GM12878 (cell line): Measurements from ENCODE around the gene GALNT16.

Source experiments
- BCL11A ChIP-seq: IDR thresholded peaks from 2 replicates; pipeline ENCODE4 v1.6.1; 2011; ENCODE audit warnings: low read depth, low read length
- EP300 ChIP-seq, 2 experiments: fragments of 150-350 bp in 1 of 2; IDR thresholded peaks; 2 replicates each; pipeline ENCODE4 v1.6.1; 2011 to 2012; ENCODE audit warnings: low read depth in 2 of 2, low read length in 2 of 2, borderline replicate concordance in 1 of 2, improper control_type of control experiment in 1 of 2, inconsistent platforms in 1 of 2; ENCODE audit not compliant: control insufficient read depth in 1 of 2
- GABPA ChIP-seq: IDR thresholded peaks from 2 replicates; pipeline ENCODE4 v1.6.1; 2014; ENCODE audit warnings: antibody characterized with exemption, low read depth, mild to moderate bottlenecking, inconsistent platforms
- POLR2A ChIP-seq: IDR thresholded peaks from 2 replicates; pipeline ENCODE4 v1.6.1; 2011; ENCODE audit warnings: low read depth, mild to moderate bottlenecking, low read length
- POLR2AphosphoS5 ChIP-seq: IDR thresholded peaks from 2 replicates; pipeline ENCODE4 v1.6.1; 2011; ENCODE audit warnings: mild to moderate bottlenecking, low read length, inconsistent platforms
- RAD21 ChIP-seq: IDR thresholded peaks from 2 replicates; pipeline ENCODE4 v1.6.1; 2011; ENCODE audit warnings: mild to moderate bottlenecking, low read depth, low read length, moderate library complexity; ENCODE audit not compliant: insufficient read depth
- SMC3 ChIP-seq: IDR thresholded peaks from 2 replicates; pipeline ENCODE4 v1.6.1; 2011; ENCODE audit warnings: low read length, improper control_type of control experiment, borderline replicate concordance
- SP1 ChIP-seq: IDR thresholded peaks from one replicate; pipeline ENCODE4 v1.6.1; 2011; ENCODE audit warnings: low read depth, low read length
- TARDBP ChIP-seq: IDR thresholded peaks from 2 replicates; pipeline ENCODE4 v1.6.1; 2016; ENCODE audit warnings: borderline replicate concordance
- ZNF217 ChIP-seq: fragments of 450-650 bp; IDR thresholded peaks from 2 replicates; pipeline ENCODE4 v1.6.1; 2017; ENCODE audit warnings: antibody characterized with exemption, mild to moderate bottlenecking
- TF ChIP-seq, protein P1 (sequence below), 3 experiments: IDR thresholded peaks in 2 of 3; conservative IDR thresholded peaks in 1 of 3; 2 replicates each; pipeline ENCODE4 v1.5.1; 2011; ENCODE audit warnings: low read depth in 3 of 3, low read length in 3 of 3, mild to moderate bottlenecking in 3 of 3, control low read depth in 2 of 3, moderate library complexity in 2 of 3, inconsistent platforms in 1 of 3, mixed read lengths in 1 of 3; ENCODE audit not compliant: control insufficient read depth in 2 of 3, insufficient read depth in 1 of 3; ENCODE audit errors: extremely low read depth in 1 of 3

DNA sequence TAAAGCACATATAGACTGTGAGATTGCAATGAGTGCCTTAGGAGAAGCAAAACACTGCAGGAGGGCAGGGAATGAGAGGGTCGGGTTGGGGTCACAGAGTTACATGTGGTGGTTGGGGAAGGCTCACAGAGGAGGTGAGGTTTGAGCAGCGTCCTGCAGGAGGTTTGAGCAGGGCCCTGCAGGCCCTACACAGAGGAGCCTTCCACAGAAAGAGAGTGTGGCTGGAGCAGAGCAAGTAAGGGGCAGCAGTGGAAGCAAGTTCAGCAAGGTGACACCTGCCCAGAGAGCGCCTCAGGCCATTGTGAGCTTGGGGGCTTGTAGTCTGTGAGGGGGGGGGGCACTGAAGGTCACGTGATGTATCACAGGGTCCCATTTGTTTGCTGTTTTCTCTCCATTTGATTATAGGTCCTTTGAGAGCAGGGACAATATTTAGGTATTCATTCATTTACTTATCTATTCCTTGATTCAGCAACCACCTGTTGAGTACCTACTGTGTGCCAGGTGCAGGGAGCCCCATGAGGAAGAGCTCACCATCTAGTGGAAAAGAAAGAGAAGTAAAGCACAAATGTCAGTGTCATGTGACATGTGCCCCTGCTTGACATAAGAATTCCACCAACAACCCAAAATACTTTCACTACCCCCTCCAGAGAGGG is 56.6 kb downstream of the GALNT16 start:
- TF ChIP-seq POLR2A (no peak), ZNF217 (no peak), SMC3 (no peak), BCL11A (no peak), RAD21 (no peak), POLR2AphosphoS5 (no peak), EP300 (IDR thresholded peaks at IDR 0.05; ENCODE audit: borderline replicate concordance in 1 of 2, control insufficient read depth in 1 of 2, low read depth in 2 of 2, low read length in 2 of 2) (no peak), GABPA (no peak), TARDBP (no peak), SP1 (no peak)
- TF ChIP-seq, protein P1, sequence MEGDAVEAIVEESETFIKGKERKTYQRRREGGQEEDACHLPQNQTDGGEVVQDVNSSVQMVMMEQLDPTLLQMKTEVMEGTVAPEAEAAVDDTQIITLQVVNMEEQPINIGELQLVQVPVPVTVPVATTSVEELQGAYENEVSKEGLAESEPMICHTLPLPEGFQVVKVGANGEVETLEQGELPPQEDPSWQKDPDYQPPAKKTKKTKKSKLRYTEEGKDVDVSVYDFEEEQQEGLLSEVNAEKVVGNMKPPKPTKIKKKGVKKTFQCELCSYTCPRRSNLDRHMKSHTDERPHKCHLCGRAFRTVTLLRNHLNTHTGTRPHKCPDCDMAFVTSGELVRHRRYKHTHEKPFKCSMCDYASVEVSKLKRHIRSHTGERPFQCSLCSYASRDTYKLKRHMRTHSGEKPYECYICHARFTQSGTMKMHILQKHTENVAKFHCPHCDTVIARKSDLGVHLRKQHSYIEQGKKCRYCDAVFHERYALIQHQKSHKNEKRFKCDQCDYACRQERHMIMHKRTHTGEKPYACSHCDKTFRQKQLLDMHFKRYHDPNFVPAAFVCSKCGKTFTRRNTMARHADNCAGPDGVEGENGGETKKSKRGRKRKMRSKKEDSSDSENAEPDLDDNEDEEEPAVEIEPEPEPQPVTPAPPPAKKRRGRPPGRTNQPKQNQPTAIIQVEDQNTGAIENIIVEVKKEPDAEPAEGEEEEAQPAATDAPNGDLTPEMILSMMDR (IDR thresholded peaks at IDR 0.05 in 2 of 3, conservative IDR thresholded peaks at IDR 0.05 in 1 of 3; ENCODE audit: control insufficient read depth in 2 of 3, extremely low read depth in 1 of 3, insufficient read depth in 1 of 3, low read depth in 3 of 3, low read length in 3 of 3): no peak
